Activated T-helper 2 cell treated with anti-CD3 and anti-CD28 coated beads, Interferon-gamma antibody, Interleukin-2, Interleukin-4, amounts not matched to agents 10 μg/mL and 5 μg/mL and 100 μg/mL, durations not matched to agents 14 hours and 24 hours and 36 hours (primary cell): Measurements from ENCODE around the gene NOD2. TPM values are rescaled to one million over a fixed set of nuclear protein-coding genes. Genes with fewer than 3 reads are reported as not detected.

Experiments
- DNase-seq: peaks from one replicate; pipeline ENCODE4 v3.0.0; 2021; ENCODE audit warnings: low spot score
- H3K27ac Mint-ChIP-seq: one replicate; pipeline ENCODE4 v1.8.0; 2021; ENCODE audit warnings: mixed read lengths
- H3K27me3 Mint-ChIP-seq: one replicate; pipeline ENCODE4 v1.8.0; 2021; ENCODE audit warnings: low read depth, mixed read lengths
- H3K36me3 Mint-ChIP-seq: one replicate; pipeline ENCODE4 v1.8.0; 2021; ENCODE audit warnings: low read depth, mixed read lengths
- H3K4me1 Mint-ChIP-seq: one replicate; pipeline ENCODE4 v1.8.0; 2021; ENCODE audit warnings: low read depth, mixed read lengths
- H3K4me3 Mint-ChIP-seq: one replicate; pipeline ENCODE4 v1.8.0; 2021; ENCODE audit warnings: low read depth, mild to moderate bottlenecking, moderate library complexity, mixed read lengths
- H3K9me3 Mint-ChIP-seq: one replicate; pipeline ENCODE4 v1.8.0; 2021; ENCODE audit warnings: mixed read lengths
- intact Hi-C: fragments of 100-400 bp; cut with micrococcal nuclease; formaldehyde crosslinking; loops from one replicate; pipeline ENCODE4 v1.15.1; 2023
- total RNA-seq: library from RNA; stranded (reverse); gene quantifications from 2 replicates; pipeline ENCODE4 v1.2.3, GENCODE V29; 2022

The NOD2 gene
- total RNA-seq, 1 donor from 2014 or later, result 8.8 TPM

DNA sequence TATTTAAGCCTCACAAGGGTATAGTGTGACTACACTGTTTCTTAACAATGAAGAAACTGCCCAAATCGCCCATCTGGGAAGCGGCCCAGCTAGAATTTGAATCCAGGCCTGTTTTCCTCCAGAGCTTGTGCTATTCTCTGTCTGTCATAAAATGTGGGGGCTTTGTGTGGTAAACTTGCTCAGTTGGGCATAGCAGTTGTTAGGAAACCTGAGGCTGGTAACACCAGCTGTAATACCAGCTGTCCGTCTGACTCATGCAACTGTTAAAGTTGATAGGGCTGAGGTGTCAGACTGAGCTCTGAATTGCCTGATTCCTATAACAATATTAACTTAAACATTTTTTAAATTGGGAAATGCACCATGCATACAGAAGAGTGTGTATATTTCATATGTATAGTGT lies 9.3 kb downstream of the NOD2 start:
- peaks cover 34% of the 10 kb centered on the region for H3K9me3 Mint-ChIP-seq
- H3K27ac Mint-ChIP-seq, result no peak overlapping the region
- intact Hi-C loops, result loop anchor here (5.0 kb wide), 1 partner anchor 35 kb away; no protein-coding TSS in a partner anchor
- peaks cover 57% of the 10 kb centered on the region for H3K4me1 Mint-ChIP-seq
- H3K27me3 Mint-ChIP-seq, result no peaks in the 10 kb centered on the region
- no peak for DNase-seq
- H3K36me3 Mint-ChIP-seq, result peaks cover 68% of the 10 kb centered on the region
- H3K4me3 Mint-ChIP-seq, result no peak overlapping the region

- Mint-ChIP-seq H3K27ac (no peak overlapping the region), H3K27me3 (no peaks in the 10 kb centered on the region), H3K4me1 (peaks cover 57% of the 10 kb centered on the region), H3K4me3 (no peak overlapping the region), H3K36me3 (peaks cover 79% of the 10 kb centered on the region), H3K9me3 (peaks cover 34% of the 10 kb centered on the region)
- DNase-seq, result no peak
- intact Hi-C loops, result loop anchor here (5.0 kb wide), 1 partner anchor 37 kb away; no protein-coding TSS in a partner anchor
These were observed 10.8 kb downstream of the NOD2 start for GRCh38 chr16:50704245-50704644.

- Mint-ChIP-seq H3K27ac (peak overlapping the region; percentile 23), H3K9me3 (peaks cover 34% of the 10 kb centered on the region), H3K36me3 (peaks cover 78% of the 10 kb centered on the region), H3K4me3 (no peak overlapping the region), H3K27me3 (no peaks in the 10 kb centered on the region), H3K4me1 (peaks cover 54% of the 10 kb centered on the region)
- intact Hi-C loops, result no loop called here
- DNase-seq, result no peak
These were observed 12.2 kb downstream of the NOD2 start for GRCh38 chr16:50705436-50706110.

- peaks cover 78% of the 10 kb centered on the region for H3K36me3 Mint-ChIP-seq
- H3K9me3 Mint-ChIP-seq, result peaks cover 34% of the 10 kb centered on the region
- no peaks in the 10 kb centered on the region for H3K27me3 Mint-ChIP-seq
- intact Hi-C loops, result no loop called here
- H3K4me3 Mint-ChIP-seq, result no peak overlapping the region
- peak overlapping the region; percentile 63 for H3K27ac Mint-ChIP-seq
- peaks cover 52% of the 10 kb centered on the region for H3K4me1 Mint-ChIP-seq
- DNase-seq, result no peak
These were observed 12.8 kb downstream of the NOD2 start for GRCh38 chr16:50706250-50706649.

- H3K9me3 Mint-ChIP-seq, result peaks cover 27% of the 10 kb centered on the region
- intact Hi-C loops, result loop anchor here (1.0 to 2.0 kb wide), 5 partner anchors 8 to 39 kb away; no protein-coding TSS in a partner anchor
- peak overlapping the region; percentile 64 for H3K27ac Mint-ChIP-seq
- H3K4me3 Mint-ChIP-seq, result peak overlapping the region; percentile 40
- DNase-seq, result no peak
- H3K4me1 Mint-ChIP-seq, result peaks cover 54% of the 10 kb centered on the region
- H3K36me3 Mint-ChIP-seq, result peaks cover 73% of the 10 kb centered on the region
- H3K27me3 Mint-ChIP-seq, result no peaks in the 10 kb centered on the region
These were observed 15.1 kb downstream of the NOD2 start for GRCh38 chr16:50708373-50709060.

GRCh38 chr16:50709061-50709684 lies 15.8 kb downstream of the NOD2 start:
- DNase-seq, result no peak
- Mint-ChIP-seq H3K4me3 (peak overlapping the region; percentile 11), H3K9me3 (peaks cover 21% of the 10 kb centered on the region), H3K4me1 (peaks cover 54% of the 10 kb centered on the region), H3K27ac (peak overlapping the region; percentile 64), H3K36me3 (peaks cover 70% of the 10 kb centered on the region), H3K27me3 (no peaks in the 10 kb centered on the region)
- intact Hi-C loops, result loop anchor here (1.0 to 2.0 kb wide), 3 partner anchors 14 to 27 kb away; no protein-coding TSS in a partner anchor

GRCh38 chr16:50709980-50710379 lies 16.6 kb downstream of the NOD2 start:
- intact Hi-C loops, result loop anchor here (1.0 to 2.0 kb wide), 3 partner anchors 15 to 26 kb away; no protein-coding TSS in a partner anchor
- peak overlapping the region; percentile 62 for H3K27ac Mint-ChIP-seq
- H3K4me3 Mint-ChIP-seq, result no peak overlapping the region
- peaks cover 63% of the 10 kb centered on the region for H3K36me3 Mint-ChIP-seq
- peaks cover 15% of the 10 kb centered on the region for H3K9me3 Mint-ChIP-seq
- peaks cover 56% of the 10 kb centered on the region for H3K4me1 Mint-ChIP-seq
- H3K27me3 Mint-ChIP-seq, result no peaks in the 10 kb centered on the region
- no peak for DNase-seq

DNA sequence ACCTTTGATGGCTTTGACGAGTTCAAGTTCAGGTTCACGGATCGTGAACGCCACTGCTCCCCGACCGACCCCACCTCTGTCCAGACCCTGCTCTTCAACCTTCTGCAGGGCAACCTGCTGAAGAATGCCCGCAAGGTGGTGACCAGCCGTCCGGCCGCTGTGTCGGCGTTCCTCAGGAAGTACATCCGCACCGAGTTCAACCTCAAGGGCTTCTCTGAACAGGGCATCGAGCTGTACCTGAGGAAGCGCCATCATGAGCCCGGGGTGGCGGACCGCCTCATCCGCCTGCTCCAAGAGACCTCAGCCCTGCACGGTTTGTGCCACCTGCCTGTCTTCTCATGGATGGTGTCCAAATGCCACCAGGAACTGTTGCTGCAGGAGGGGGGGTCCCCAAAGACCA lies 17.6 kb downstream of the NOD2 start:
- no peak overlapping the region for H3K4me3 Mint-ChIP-seq
- peaks cover 53% of the 10 kb centered on the region for H3K36me3 Mint-ChIP-seq
- intact Hi-C loops, result no loop called here
- peaks cover 45% of the 10 kb centered on the region for H3K4me1 Mint-ChIP-seq
- H3K27ac Mint-ChIP-seq, result no peak overlapping the region
- peaks cover 4% of the 10 kb centered on the region for H3K9me3 Mint-ChIP-seq
- no peaks in the 10 kb centered on the region for H3K27me3 Mint-ChIP-seq
- no peak for DNase-seq

DNA sequence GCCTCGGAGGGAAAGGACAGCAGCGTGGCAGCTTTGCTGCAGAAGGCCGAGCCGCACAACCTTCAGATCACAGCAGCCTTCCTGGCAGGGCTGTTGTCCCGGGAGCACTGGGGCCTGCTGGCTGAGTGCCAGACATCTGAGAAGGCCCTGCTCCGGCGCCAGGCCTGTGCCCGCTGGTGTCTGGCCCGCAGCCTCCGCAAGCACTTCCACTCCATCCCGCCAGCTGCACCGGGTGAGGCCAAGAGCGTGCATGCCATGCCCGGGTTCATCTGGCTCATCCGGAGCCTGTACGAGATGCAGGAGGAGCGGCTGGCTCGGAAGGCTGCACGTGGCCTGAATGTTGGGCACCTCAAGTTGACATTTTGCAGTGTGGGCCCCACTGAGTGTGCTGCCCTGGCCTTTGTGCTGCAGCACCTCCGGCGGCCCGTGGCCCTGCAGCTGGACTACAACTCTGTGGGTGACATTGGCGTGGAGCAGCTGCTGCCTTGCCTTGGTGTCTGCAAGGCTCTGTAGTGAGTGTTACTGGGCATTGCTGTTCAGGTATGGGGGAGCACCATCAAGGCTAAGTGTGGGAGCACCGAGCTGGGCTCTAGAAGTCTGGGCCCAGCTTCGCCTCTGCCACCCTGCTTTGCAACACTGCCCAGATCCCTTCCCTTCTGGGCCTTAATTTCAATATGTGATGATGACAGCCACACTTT lies 18.6 kb downstream of the NOD2 start:
- Mint-ChIP-seq H3K36me3 (peaks cover 54% of the 10 kb centered on the region), H3K27ac (no peak overlapping the region), H3K4me3 (no peak overlapping the region), H3K9me3 (no peaks in the 10 kb centered on the region), H3K4me1 (peaks cover 43% of the 10 kb centered on the region), H3K27me3 (no peaks in the 10 kb centered on the region)
- no peak for DNase-seq
- intact Hi-C loops, result no loop called here

DNA sequence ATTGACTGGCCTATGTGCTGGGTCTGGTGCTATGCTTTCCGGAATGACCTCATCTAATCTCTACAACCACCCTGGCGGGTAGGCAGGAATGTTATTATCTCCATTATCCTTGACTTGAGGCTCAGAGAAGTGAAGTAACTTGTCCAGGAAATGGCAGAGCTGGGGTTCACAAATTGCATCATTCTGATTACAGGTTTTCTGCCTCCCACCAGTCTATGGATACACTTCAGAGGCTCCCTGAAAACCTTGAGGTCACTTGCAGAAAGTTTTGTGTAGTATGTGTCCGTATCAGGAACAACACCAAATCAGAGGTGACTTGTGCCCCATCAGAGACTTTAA lies 19.1 kb downstream of the NOD2 start:
- peaks cover 43% of the 10 kb centered on the region for H3K4me1 Mint-ChIP-seq
- intact Hi-C loops, result no loop called here
- no peaks in the 10 kb centered on the region for H3K9me3 Mint-ChIP-seq
- no peak for DNase-seq
- H3K4me3 Mint-ChIP-seq, result no peak overlapping the region
- H3K27ac Mint-ChIP-seq, result no peak overlapping the region
- no peaks in the 10 kb centered on the region for H3K27me3 Mint-ChIP-seq
- H3K36me3 Mint-ChIP-seq, result peaks cover 55% of the 10 kb centered on the region

DNA sequence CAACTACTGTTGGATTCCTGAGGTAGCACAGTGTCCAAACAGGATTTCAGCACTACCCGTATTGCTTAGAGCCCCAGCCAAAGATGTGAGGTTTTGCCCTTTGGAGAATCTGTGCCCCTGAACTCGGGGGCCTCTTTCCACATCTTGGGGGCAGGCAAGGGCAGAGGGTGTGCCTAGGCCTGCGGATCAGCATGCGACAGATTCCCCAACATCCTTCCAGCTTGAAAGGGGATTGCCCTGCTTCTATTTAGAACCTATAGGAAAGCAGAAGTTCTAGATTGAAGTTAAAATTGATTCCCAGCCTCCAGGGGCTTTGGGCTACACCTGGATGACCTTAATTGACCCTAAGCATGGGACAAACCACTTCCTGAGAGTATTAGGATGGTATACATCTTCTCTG lies 19.6 kb downstream of the NOD2 start:
- DNase-seq, result no peak
- Mint-ChIP-seq H3K27me3 (no peaks in the 10 kb centered on the region), H3K27ac (no peak overlapping the region), H3K4me1 (peaks cover 42% of the 10 kb centered on the region), H3K9me3 (no peaks in the 10 kb centered on the region), H3K36me3 (peaks cover 52% of the 10 kb centered on the region), H3K4me3 (no peak overlapping the region)
- intact Hi-C loops, result no loop called here

GRCh38 chr16:50717091-50717490 lies 23.7 kb downstream of the NOD2 start:
- DNase-seq, result no peak
- H3K27me3 Mint-ChIP-seq, result no peaks in the 10 kb centered on the region
- peaks cover 30% of the 10 kb centered on the region for H3K36me3 Mint-ChIP-seq
- no peaks in the 10 kb centered on the region for H3K9me3 Mint-ChIP-seq
- intact Hi-C loops, result no loop called here
- peaks cover 34% of the 10 kb centered on the region for H3K4me1 Mint-ChIP-seq
- H3K27ac Mint-ChIP-seq, result peak overlapping the region; percentile 14
- no peak overlapping the region for H3K4me3 Mint-ChIP-seq
